GM18520 (cell line): ENCODE measurements around the gene PNPLA6.

Experiments used
- ATAC-seq: cut with Tn5 transposase; IDR thresholded peaks from one replicate; pipeline ENCODE4 v1.9.1; 2021; ENCODE audit not compliant: unreplicated experiment

PNPLA6 gene

DNA sequence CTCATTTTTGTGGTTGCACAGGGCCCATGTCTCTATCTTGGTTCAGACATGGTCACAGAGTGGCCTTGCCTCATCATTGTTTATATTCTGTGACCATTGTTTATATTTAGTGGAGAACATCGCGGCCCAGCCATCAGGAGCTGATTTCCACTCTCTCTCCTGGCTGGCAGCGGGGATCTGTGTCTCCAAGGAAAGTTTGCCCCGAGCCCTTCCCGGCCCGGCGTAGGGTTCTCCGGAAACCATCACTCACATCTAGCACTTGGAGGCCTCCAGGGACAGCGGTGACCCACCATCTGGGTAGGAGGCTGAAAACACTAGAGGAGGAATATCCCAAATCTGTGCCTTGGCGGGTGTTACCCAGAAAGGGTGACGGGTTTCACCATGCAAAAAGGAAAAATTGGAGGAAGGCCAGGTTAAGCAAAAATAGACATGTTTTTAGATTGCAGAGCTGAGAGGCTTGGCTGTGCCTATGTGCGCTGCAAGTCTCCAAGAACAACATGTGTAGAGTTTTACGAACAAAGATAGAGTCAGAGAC is 20.3 kb upstream of the PNPLA6 start:
- ATAC-seq, result no peak

GRCh38 chr19:7515645-7516151 is 19.8 kb upstream of the PNPLA6 start, which contains the start of gene ZNF358:
TSS of gene ZNF358 (plus strand) at chr19:7516103. CDS start at chr19:7519243, 3,140 bp downstream.
- ATAC-seq, result no peak

DNA sequence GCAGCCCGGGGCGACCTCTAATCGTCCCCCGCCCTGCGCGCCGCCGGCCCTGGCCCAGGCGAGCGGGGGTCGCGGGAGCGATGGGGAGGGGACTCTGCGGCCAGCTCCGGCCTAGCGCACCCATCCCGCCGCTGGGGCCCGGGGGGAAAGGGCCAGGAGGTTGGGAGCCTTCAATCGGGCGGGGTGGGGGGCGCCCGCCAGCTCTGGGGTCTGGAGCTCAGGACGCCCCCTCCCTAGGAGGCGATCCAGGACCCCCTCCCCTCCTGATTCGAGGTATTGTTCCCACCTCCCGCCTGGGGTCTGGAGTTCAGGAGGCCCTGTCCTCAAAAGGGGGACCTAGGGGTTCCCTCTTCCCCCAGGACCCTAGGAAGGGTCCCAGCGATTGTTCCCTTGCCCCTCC is 19.2 kb upstream of the PNPLA6 start:
- ATAC-seq, result no peak

DNA sequence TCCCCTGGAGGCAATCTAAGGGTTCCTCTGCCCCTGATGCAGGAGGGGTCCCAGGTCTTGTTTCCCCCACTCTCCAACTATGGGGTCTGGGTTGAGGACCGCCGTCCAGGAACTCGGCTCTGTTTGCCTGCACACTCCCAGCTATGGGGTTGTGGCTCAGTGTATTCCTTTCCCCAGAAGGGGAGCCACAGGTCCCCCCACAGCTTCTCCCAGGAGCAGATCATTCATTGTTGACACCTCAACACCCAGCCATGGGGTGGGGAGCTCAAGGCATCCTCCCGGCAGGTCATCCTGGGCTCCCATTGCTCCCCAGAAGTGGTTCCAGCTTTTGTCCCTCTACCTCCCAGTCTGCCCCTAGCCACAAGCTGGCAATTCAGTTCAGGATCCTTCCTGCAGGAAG is 18.6 kb upstream of the PNPLA6 start:
- no peak for ATAC-seq

- no peak for ATAC-seq
These were observed 16.0 kb upstream of the PNPLA6 start for GRCh38 chr19:7519361-7520130.

DNA sequence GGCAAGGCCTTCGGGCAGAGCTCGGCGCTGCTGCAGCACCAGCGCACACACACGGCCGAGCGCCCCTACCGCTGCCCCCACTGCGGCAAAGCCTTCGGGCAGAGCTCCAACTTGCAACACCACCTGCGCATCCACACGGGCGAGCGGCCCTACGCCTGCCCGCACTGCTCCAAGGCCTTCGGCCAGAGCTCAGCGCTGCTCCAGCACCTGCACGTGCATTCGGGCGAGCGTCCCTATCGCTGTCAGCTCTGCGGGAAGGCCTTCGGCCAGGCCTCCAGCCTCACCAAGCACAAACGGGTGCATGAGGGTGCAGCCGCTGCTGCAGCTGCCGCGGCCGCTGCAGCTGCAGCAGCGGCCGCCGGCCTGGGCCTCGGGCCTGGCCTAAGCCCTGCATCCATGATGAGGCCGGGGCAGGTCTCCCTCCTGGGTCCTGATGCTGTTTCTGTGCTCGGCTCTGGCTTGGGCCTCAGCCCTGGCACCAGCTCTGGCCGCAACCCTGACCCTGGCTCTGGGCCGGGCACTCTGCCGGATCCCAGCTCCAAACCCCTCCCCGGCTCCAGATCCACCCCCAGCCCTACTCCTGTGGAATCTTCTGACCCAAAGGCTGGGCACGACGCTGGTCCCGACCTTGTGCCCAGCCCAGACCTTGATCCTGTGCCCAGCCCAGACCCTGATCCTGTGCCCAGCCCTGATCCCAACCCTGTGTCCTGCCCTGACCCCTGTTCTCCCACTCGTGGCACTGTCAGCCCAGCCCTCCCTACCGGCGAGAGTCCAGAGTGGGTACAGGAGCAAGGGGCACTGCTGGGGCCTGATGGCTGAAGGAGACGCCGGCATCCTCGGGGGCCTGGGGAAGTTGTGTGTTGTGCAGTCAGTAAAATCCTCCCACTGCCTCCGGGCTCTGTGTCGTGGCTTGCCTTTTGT is 15.1 kb upstream of the PNPLA6 start:
- ATAC-seq, result no peak

- no peak for ATAC-seq
These were observed 13.9 kb upstream of the PNPLA6 start for GRCh38 chr19:7521551-7522071.

GRCh38 chr19:7522072-7522922 is 13.2 kb upstream of the PNPLA6 start, which contains the start of gene MCOLN1:
TSS of gene MCOLN1 (plus strand) at chr19:7522624. CDS start at chr19:7522751, 127 bp downstream.
- ATAC-seq, result peak; percentile 76

- no peak for ATAC-seq
These were observed 12.4 kb upstream of the PNPLA6 start for GRCh38 chr19:7522923-7523667.

DNA sequence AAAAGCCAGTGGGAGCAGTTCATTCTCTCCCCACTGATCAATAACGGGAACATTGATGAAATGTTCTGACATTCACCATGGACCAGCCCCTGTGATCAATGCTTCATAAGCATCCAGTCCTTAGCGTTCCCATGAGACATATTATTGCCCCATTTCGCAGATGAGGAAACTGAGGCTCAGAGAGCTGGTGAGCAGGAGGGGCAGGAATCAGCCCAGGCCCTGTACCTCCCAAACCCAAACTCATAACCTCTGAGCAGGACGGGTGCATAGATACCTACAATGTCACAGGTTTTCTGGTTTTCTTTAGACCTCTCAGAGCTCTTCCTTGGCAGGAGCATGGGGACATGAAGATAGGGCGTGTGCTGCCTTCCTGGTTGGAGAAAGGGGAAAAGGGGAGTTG is 11.0 kb upstream of the PNPLA6 start:
- ATAC-seq, result no peak

DNA sequence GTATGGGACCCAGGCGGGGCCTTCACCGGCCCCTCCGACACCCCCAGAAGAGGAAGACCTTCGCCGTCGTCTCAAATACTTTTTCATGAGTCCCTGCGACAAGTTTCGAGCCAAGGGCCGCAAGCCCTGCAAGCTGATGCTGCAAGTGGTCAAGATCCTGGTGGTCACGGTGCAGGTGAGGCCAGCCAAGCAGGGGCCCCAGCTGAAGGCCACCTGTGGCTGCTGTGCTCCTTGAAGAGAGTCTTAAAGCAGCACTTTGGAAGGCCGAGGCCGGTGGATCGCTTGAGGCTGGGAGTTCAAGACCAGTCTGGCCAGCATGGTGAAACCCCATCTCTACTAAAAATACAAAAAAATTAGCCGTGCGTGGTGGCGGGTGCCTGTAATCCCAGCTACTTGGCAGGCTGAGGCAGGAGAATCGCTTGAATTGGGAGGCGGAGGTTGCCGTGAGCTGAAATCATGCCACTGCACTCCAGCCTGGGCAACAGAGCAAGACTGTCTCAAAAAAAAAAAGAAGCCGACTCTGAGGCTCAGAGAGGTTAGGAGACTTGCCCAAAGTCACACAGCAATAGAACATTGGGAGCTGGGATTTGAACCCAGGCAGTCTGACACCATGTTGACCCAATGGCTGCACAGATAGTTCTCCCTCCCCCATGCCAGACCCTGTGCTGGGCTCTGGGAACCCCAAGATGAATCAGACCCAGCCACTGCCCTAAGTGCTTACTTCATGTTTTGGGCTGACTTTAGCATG is 10.4 kb upstream of the PNPLA6 start:
- no peak for ATAC-seq

DNA sequence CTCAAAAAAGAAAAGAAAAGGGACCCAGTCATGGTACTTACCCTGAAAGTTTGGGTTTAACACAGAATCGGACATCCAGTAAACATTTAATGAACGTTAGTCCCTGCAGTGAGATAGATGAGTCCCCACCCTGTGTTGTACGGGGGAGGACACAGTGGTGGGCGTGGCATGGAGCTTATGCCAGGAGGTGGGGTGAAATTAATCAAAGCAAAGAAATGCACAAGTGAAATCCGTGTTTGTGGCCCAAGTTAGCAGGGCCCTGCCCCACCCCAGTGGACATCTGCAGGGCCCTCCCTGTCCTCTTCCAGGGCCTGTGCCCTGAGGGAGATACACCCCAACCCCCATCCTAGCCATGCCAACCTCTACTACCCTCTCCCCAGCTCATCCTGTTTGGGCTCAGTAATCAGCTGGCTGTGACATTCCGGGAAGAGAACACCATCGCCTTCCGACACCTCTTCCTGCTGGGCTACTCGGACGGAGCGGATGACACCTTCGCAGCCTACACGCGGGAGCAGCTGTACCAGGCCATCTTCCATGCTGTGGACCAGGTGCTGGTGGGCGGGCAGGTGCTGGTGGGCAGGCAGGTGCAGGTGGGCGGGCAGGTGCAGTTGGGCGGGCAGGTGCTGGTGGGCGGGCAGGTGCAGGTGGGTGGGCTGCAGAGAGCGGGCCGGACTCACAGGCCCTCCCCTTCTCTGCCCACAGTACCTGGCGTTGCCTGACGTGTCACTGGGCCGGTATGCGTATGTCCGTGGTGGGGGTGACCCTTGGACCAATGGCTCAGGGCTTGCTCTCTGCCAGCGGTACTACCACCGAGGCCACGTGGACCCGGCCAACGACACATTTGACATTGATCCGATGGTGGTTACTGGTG is 9.2 kb upstream of the PNPLA6 start:
- no peak for ATAC-seq

- no peak for ATAC-seq
These were observed 7.9 kb upstream of the PNPLA6 start for GRCh38 chr19:7527516-7528191.

GRCh38 chr19:7528192-7528519 is 7.4 kb upstream of the PNPLA6 start:
- ATAC-seq, result no peak

- ATAC-seq, result no peak
These were observed 6.8 kb upstream of the PNPLA6 start for GRCh38 chr19:7528522-7529245.

GRCh38 chr19:7529246-7529600 is 6.3 kb upstream of the PNPLA6 start:
- no peak for ATAC-seq
